Ascending aorta (tissue), 2 donors: ENCODE results near the gene LSMEM2. TPM values are rescaled to one million over a fixed set of nuclear protein-coding genes. Genes with fewer than 3 reads are reported as not detected.
"Not testable (repeated sequence)": the region's sequence is repeated elsewhere in the genome, so short reads cannot be mapped to it uniquely, and the experiment has no call there.

Source experiments
- DNase-seq, 2 donors: peaks; one replicate each; pipeline ENCODE4 v3.0.0-alpha.2; 2019; ENCODE audit warnings: low spot score in 2 of 2
- H3K27ac ChIP-seq, 2 donors: fragments of 200-600 bp; sonication (generic); one replicate each; pipeline ENCODE4 v1.5.1; 2016 to 2017; ENCODE audit warnings: mild to moderate bottlenecking in 1 of 2
- H3K27me3 ChIP-seq: fragments of 200-600 bp; sonication (generic); one replicate; pipeline ENCODE4 v1.5.1; 2017
- H3K36me3 ChIP-seq, 2 donors: fragments of 200-600 bp; sonication (generic); one replicate each; pipeline ENCODE4 v1.5.1; 2016
- H3K4me1 ChIP-seq, 2 donors: fragments of 200-600 bp; sonication (generic); one replicate each; pipeline ENCODE4 v1.5.1; 2016 to 2017; ENCODE audit warnings: mild to moderate bottlenecking in 1 of 2
- H3K4me3 ChIP-seq, 2 donors: fragments of 200-600 bp; sonication (generic); one replicate each; pipeline ENCODE4 v1.5.1; 2016 to 2017; ENCODE audit warnings: mild to moderate bottlenecking in 1 of 2
- H3K9me3 ChIP-seq, 2 donors: fragments of 200-600 bp; sonication (generic); one replicate each; pipeline ENCODE4 v1.5.1; 2016
- CTCF ChIP-seq, 3 experiments: fragments of 200-600 bp in 2 of 3; fragments of 450-650 bp in 1 of 3; sonication (generic) in 2 of 3; IDR thresholded peaks; one replicate each; pipeline ENCODE4 v1.5.1; 2016 to 2019; ENCODE audit warnings: antibody characterized with exemption in 3 of 3, mild to moderate bottlenecking in 1 of 3, moderate library complexity in 1 of 3
- intact Hi-C: fragments of 100-400 bp; cut with DNase I; formaldehyde crosslinking; loops from one replicate; pipeline ENCODE4 v1.15.1; 2023
- total RNA-seq: library from RNA; depleted of rRNA; stranded (reverse); fragments of >200 nt; gene quantifications from one replicate; pipeline ENCODE4 v1.1.0, GENCODE V29; 2016

The LSMEM2 gene
- total RNA-seq, 1 donor from 2014 or later = not detected

- no peak for DNase-seq
- intact Hi-C loops = no loop called here
- Histone ChIP-seq H3K36me3 (peaks cover 0 to 11% of the 10 kb centered on the region in 2 donors), H3K9me3 (no peaks in the 10 kb centered on the region), H3K4me3 (no peak overlapping the region), H3K4me1 (peaks cover 5 to 9% of the 10 kb centered on the region in 2 donors), H3K27ac (peak overlapping the region in 1 of 2 donors; percentile 67), H3K27me3 (no peaks in the 10 kb centered on the region)
- no peak for TF ChIP-seq CTCF (IDR thresholded peaks at IDR 0.05)
These were observed 586 bp upstream of the LSMEM2 start for GRCh38 chr3:50278123-50278879.

- H3K36me3 ChIP-seq = peaks cover 0 to 11% of the 10 kb centered on the region in 2 donors
- no peak for TF ChIP-seq CTCF (IDR thresholded peaks at IDR 0.05)
- H3K27me3 ChIP-seq = no peaks in the 10 kb centered on the region
- H3K9me3 ChIP-seq = no peaks in the 10 kb centered on the region
- H3K27ac ChIP-seq = peak overlapping the region; percentile 48 to 67
- intact Hi-C loops = no loop called here
- no peak for DNase-seq
- no peak overlapping the region for H3K4me3 ChIP-seq
- peaks cover 3 to 9% of the 10 kb centered on the region in 2 donors for H3K4me1 ChIP-seq
These were observed 549 bp downstream of the LSMEM2 start for GRCh38 chr3:50279255-50280016.

- DNase-seq, H3K27me3 ChIP-seq, H3K4me1 ChIP-seq, H3K9me3 ChIP-seq, H3K4me3 ChIP-seq, intact Hi-C loops, H3K27ac ChIP-seq: not testable (repeated sequence)
- peaks cover 20 to 25% of the 10 kb centered on the region in 2 donors for H3K36me3 ChIP-seq
These were observed 5.2 kb downstream of the LSMEM2 start for GRCh38 chr3:50284121-50284520.

GRCh38 chr3:50286322-50287227 lies 7.7 kb downstream of the LSMEM2 start:
- intact Hi-C loops = no loop called here
- H3K9me3 ChIP-seq = no peaks in the 10 kb centered on the region
- no peak for TF ChIP-seq CTCF (IDR thresholded peaks at IDR 0.05)
- DNase-seq = peak in 1 of 2 donors; percentile 63
- no peak overlapping the region for H3K27ac ChIP-seq
- peaks cover 25 to 35% of the 10 kb centered on the region in 2 donors for H3K36me3 ChIP-seq
- peaks cover 0 to 10% of the 10 kb centered on the region in 2 donors for H3K4me1 ChIP-seq
- H3K4me3 ChIP-seq = no peak overlapping the region
- H3K27me3 ChIP-seq = no peaks in the 10 kb centered on the region

- Histone ChIP-seq H3K9me3 (no peaks in the 10 kb centered on the region), H3K36me3 (peaks cover 25 to 35% of the 10 kb centered on the region in 2 donors), H3K4me1 (peaks cover 0 to 11% of the 10 kb centered on the region in 2 donors), H3K27me3 (no peaks in the 10 kb centered on the region), H3K4me3 (no peak overlapping the region), H3K27ac (no peak overlapping the region)
- no peak for DNase-seq
- intact Hi-C loops = no loop called here
- TF ChIP-seq CTCF (IDR thresholded peaks at IDR 0.05) = no peak
These were observed 8.4 kb downstream of the LSMEM2 start for GRCh38 chr3:50287262-50287661.
